GM12878 (cell line): ENCODE data around the gene CEP250. TPM values are rescaled to one million over a fixed set of nuclear protein-coding genes. Genes with fewer than 3 reads are reported as not detected.

ENCODE experiments used
- ATAC-seq: fragments of 200-7000 bp; cut with Tn5 transposase; 3 replicates; pipeline ENCODE4 v1.9.1; 2020; ENCODE audit warnings: mild to moderate bottlenecking, moderate library complexity
- BruUV-seq: library from RNA; stranded (reverse); fragments of 400-500 nt; replicated peaks from 2 replicates; lab custom pipeline; 2021; lab: Mats Ljungman, UMichigan
- CTCF ChIA-PET: fragments of 300-600 bp; sonication (Branson Sonifier 250); formaldehyde crosslinking; extraction: SDS; loops from one replicate; lab custom pipeline; 2021; ENCODE audit warnings: inconsistent platforms; lab: Yijun Ruan, JAX
- POLR2A ChIA-PET: fragments of 350-600 bp; formaldehyde crosslinking; extraction: SDS; loops from one replicate; lab custom pipeline; 2021; ENCODE audit warnings: inconsistent platforms; lab: Charles Lee
- RAD21 ChIA-PET: fragments of 300-600 bp; sonication (Branson Sonifier 250); formaldehyde crosslinking; loops from one replicate; lab custom pipeline; 2023; ENCODE audit warnings: antibody characterized with exemption; ENCODE audit not compliant: unreplicated experiment; lab: Charles Lee
- SMC1A ChIA-PET: fragments of 300-600 bp; sonication (Branson Sonifier 250); formaldehyde crosslinking; loops from one replicate; lab custom pipeline; 2023; ENCODE audit not compliant: unreplicated experiment, uncharacterized antibody; lab: Charles Lee
- DNase-seq: peaks from one replicate; pipeline ENCODE4 v3.0.0-alpha.2; 2011; ENCODE audit warnings: low read depth, low spot score
- FAIRE-seq: peaks from 3 replicates; lab custom pipeline; 2011; peaks lifted over from hg19 to GRCh38; lab: Jason Lieb, UNC
- H2AFZ ChIP-seq: 2 replicates; pipeline ENCODE4 v1.6.0; 2011; ENCODE audit warnings: low read depth, low read length, control low read depth; ENCODE audit not compliant: control insufficient read depth
- H3K27ac ChIP-seq: 2 replicates; pipeline ENCODE4 v1.5.1; 2011; ENCODE audit warnings: control low read depth; ENCODE audit not compliant: control insufficient read depth, insufficient read depth
- H3K27me3 ChIP-seq, 2 experiments: replicated peaks in 1 of 2; 2 replicates each; pipeline versions ENCODE4 v1.6.0 to v1.6.1; 2011; ENCODE audit warnings: low read length in 1 of 2; ENCODE audit not compliant: control insufficient read depth in 2 of 2, insufficient read depth in 2 of 2
- H3K36me3 ChIP-seq, 2 experiments: 2 replicates each; pipeline ENCODE4 v1.5.1; 2011; ENCODE audit warnings: low read length in 1 of 2; ENCODE audit not compliant: control insufficient read depth in 2 of 2, insufficient read depth in 2 of 2
- H3K4me1 ChIP-seq: 2 replicates; pipeline ENCODE4 v1.6.1; 2011; ENCODE audit warnings: mild to moderate bottlenecking, low read length, moderate library complexity, mixed read lengths; ENCODE audit not compliant: control insufficient read depth, insufficient read depth
- H3K4me2 ChIP-seq: 2 replicates; pipeline ENCODE4 v1.6.0; 2011; ENCODE audit warnings: control low read depth; ENCODE audit not compliant: control insufficient read depth, insufficient read depth
- H3K4me3 ChIP-seq: fragments of 200-600 bp; sonication (generic); 2 replicates; pipeline ENCODE4 v1.5.1; 2016
- H3K79me2 ChIP-seq: 2 replicates; pipeline ENCODE4 v1.6.0; 2011; ENCODE audit warnings: low read length; ENCODE audit not compliant: control insufficient read depth, insufficient read depth
- H3K9ac ChIP-seq: 2 replicates; pipeline ENCODE4 v1.8.0; 2011; ENCODE audit warnings: low read length, control low read depth, mixed read lengths; ENCODE audit not compliant: control insufficient read depth, insufficient read depth
- H3K9me3 ChIP-seq: replicated peaks from 3 replicates; pipeline ENCODE4 v1.5.1; 2011; ENCODE audit warnings: mild to moderate bottlenecking, low read length; ENCODE audit not compliant: control insufficient read depth, insufficient read depth
- H4K20me1 ChIP-seq: 2 replicates; pipeline ENCODE4 v1.6.0; 2011; ENCODE audit not compliant: control insufficient read depth, insufficient read depth
- ATF2 ChIP-seq: IDR thresholded peaks from 2 replicates; pipeline ENCODE4 v1.6.1; 2012; ENCODE audit warnings: low read length, inconsistent platforms
- EZH2 ChIP-seq: IDR thresholded peaks from 2 replicates; pipeline ENCODE4 v1.6.1; 2012; ENCODE audit warnings: low read depth, mild to moderate bottlenecking, control low read depth, inconsistent platforms, low read length, borderline replicate concordance; ENCODE audit not compliant: control insufficient read depth
- NBN ChIP-seq: fragments of 450-650 bp; IDR thresholded peaks from 2 replicates; pipeline ENCODE4 v1.6.1; 2016
- NR2C2 ChIP-seq: IDR thresholded peaks from 2 replicates; pipeline ENCODE4 v1.6.1; 2011; ENCODE audit warnings: borderline replicate concordance, low read depth; ENCODE audit not compliant: control insufficient read depth, insufficient read length
- POLR2AphosphoS5 ChIP-seq: IDR thresholded peaks from 2 replicates; pipeline ENCODE4 v1.6.1; 2011; ENCODE audit warnings: mild to moderate bottlenecking, low read length, inconsistent platforms
- SIN3A ChIP-seq: IDR thresholded peaks from 2 replicates; pipeline ENCODE4 v1.6.1; 2012; ENCODE audit warnings: low read depth, low read length, improper control_type of control experiment
- SMAD1 ChIP-seq: fragments of 450-650 bp; IDR thresholded peaks from 2 replicates; pipeline ENCODE4 v1.6.1; 2018; ENCODE audit warnings: mild to moderate bottlenecking, low read depth; ENCODE audit not compliant: partially characterized antibody
- SMAD5 ChIP-seq: IDR thresholded peaks from 2 replicates; pipeline ENCODE4 v1.6.1; 2016; ENCODE audit warnings: antibody characterized with exemption, low read depth
- SPI1 ChIP-seq: IDR thresholded peaks from 2 replicates; pipeline ENCODE4 v1.6.1; 2011; ENCODE audit warnings: low read depth, mild to moderate bottlenecking, low read length, moderate library complexity, borderline replicate concordance; ENCODE audit not compliant: insufficient read depth
- STAT1 ChIP-seq: fragments of 450-650 bp; conservative IDR thresholded peaks from 2 replicates; pipeline ENCODE4 v1.6.1; 2014; ENCODE audit warnings: antibody characterized with exemption, mild to moderate bottlenecking
- WGBS: methylation state at CpG from one replicate; pipeline ENCODE4 v1.1.6; 2016; ENCODE audit warnings: low lambda C conversion rate; ENCODE audit not compliant: insufficient replicate concordance, insufficient coverage; ENCODE audit errors: missing lambda C conversion rate; 5-methylcytosine and 5-hydroxymethylcytosine counted together
- in situ Hi-C: fragments of 300-500 bp; cut with MboI; formaldehyde crosslinking; loops from 9 replicates; pipeline ENCODE4 v1.14.3; 2018; ENCODE audit warnings: mixed read lengths
- intact Hi-C: fragments of 100-400 bp; cut with micrococcal nuclease; formaldehyde crosslinking; loops from one replicate; pipeline ENCODE4 v1.14.2; 2022; ENCODE audit not compliant: unreplicated experiment
- polyA plus RNA-seq, 11 experiments: library from polyadenylated mRNA; depleted of rRNA in 4 of 11; unstranded in 6 of 11; stranded (reverse) in 5 of 11; fragments of >200 nt; fragmentation: Nextera tagmentation in 4 of 11; fragmentation: Illumina TruSeq in 1 of 11; extraction: Ambion mirVana in 4 of 11; extraction: Trizol in 1 of 11; gene quantifications; 1 replicate in 1 of 11; 2 replicates in 10 of 11; pipeline versions ENCODE4 v1.2.1 to v1.2.3, GENCODE V29; 2011 to 2016; ENCODE audit warnings: inconsistent platforms in 2 of 11, missing spikeins in 2 of 11, low read depth in 1 of 11
- total RNA-seq, 4 experiments: library from RNA; depleted of rRNA in 3 of 4; stranded (reverse); fragments of >200 nt in 3 of 4; fragmentation: Illumina TruSeq in 1 of 4; extraction: Trizol in 1 of 4; gene quantifications; 2 replicates each; pipeline versions ENCODE4 v1.2.1 to v1.2.3, GENCODE V29; 2013 to 2021

Gene CEP250
- total and polyA plus RNA-seq, 10 of the 15 experiments (the other 5 are each of a cell fraction or from before 2014, with no cell fraction given) = 2.4 to 41.6 (median 25.7) TPM

- ChIA-PET RAD21 (no interaction called here), CTCF (no interaction called here), SMC1A (interaction anchor here (0.6 to 1.9 kb wide), 2 partner anchors 13 to 17 kb away, joined by 3 to 4 read pairs; no protein-coding TSS in a partner anchor), POLR2A (no interaction called here)
- no TSS peak for BruUV-seq
- Histone ChIP-seq H3K27me3 (no peaks in the 10 kb centered on the region), H3K4me3 (no peak overlapping the region), H3K9me3 (no peaks in the 10 kb centered on the region), H4K20me1 (no peaks in the 10 kb centered on the region), H2AFZ (no peak overlapping the region), H3K27ac (no peak overlapping the region), H3K9ac (no peak overlapping the region), H3K4me1 (no peaks in the 10 kb centered on the region), H3K36me3 (peaks cover 10 to 12% of the 10 kb centered on the region in 2 experiments), H3K4me2 (no peak overlapping the region), H3K79me2 (no peaks in the 10 kb centered on the region)
- in situ Hi-C loops (no loop called here), intact Hi-C loops (no loop called here)
- DNase-seq = no peak
- no peak for FAIRE-seq
- 85% methylated on average over 4 of the region's 4 CpGs for WGBS
- ATAC-seq = no peak
- TF ChIP-seq NBN = no peak
- TF ChIP-seq NR2C2 = no peak
- no peak for TF ChIP-seq SIN3A
- TF ChIP-seq SMAD5 = no peak
- no peak for TF ChIP-seq SMAD1
- TF ChIP-seq ATF2 = no peak
- TF ChIP-seq EZH2 = no peak
- TF ChIP-seq POLR2AphosphoS5 = no peak
- no peak for TF ChIP-seq STAT1
- TF ChIP-seq SPI1 = no peak
Observed at GRCh38 chr20:35515341-35515740, 59.9 kb downstream of the CEP250 start.
